Tibial nerve (tissue), 4 donors: ENCODE results near the gene FGF18. TPM values are rescaled to one million over a fixed set of nuclear protein-coding genes. Genes with fewer than 3 reads are reported as not detected.

Experiments used
- DNase-seq, 2 donors: peaks; one replicate each; pipeline ENCODE4 v3.0.0-alpha.2; 2019; ENCODE audit warnings: low spot score in 2 of 2
- H3K27ac ChIP-seq, 4 donors: fragments of 200-600 bp; sonication (generic) in 3 of 4; one replicate each; pipeline ENCODE4 v1.5.1; 2017 to 2019; ENCODE audit warnings: mild to moderate bottlenecking in 1 of 4
- H3K27me3 ChIP-seq, 2 donors: fragments of 200-600 bp; sonication (generic) in 1 of 2; one replicate each; pipeline versions ENCODE4 v1.5.1 to v1.6.0; 2017 to 2019
- H3K36me3 ChIP-seq, 3 donors: fragments of 200-600 bp; sonication (generic); one replicate each; pipeline ENCODE4 v1.5.1; 2018 to 2019
- H3K4me1 ChIP-seq, 4 donors: fragments of 200-600 bp; sonication (generic) in 3 of 4; one replicate each; pipeline ENCODE4 v1.5.1; 2017 to 2019
- H3K4me3 ChIP-seq, 4 donors: fragments of 200-600 bp; sonication (generic) in 3 of 4; one replicate each; pipeline ENCODE4 v1.5.1; 2017 to 2019; ENCODE audit warnings: mild to moderate bottlenecking in 1 of 4, moderate library complexity in 1 of 4
- H3K9me3 ChIP-seq, 4 donors: fragments of 200-600 bp; sonication (generic) in 3 of 4; one replicate each; pipeline ENCODE4 v1.5.1; 2017 to 2019
- EP300 ChIP-seq, 2 donors: sonication (generic); formaldehyde crosslinking; IDR thresholded peaks; one replicate each; pipeline ENCODE4 v1.6.1; 2017; ENCODE audit warnings: antibody characterized with exemption in 2 of 2, mild to moderate bottlenecking in 1 of 2
- POLR2A ChIP-seq, 2 donors: fragments of 450-650 bp; IDR thresholded peaks; one replicate each; pipeline ENCODE4 v1.6.1; 2017; ENCODE audit warnings: antibody characterized with exemption in 2 of 2, mild to moderate bottlenecking in 2 of 2, moderate library complexity in 2 of 2
- WGBS, 2 donors: methylation state at CpG; one replicate each; pipeline ENCODE4 v1.1.5; 2018; 5-methylcytosine and 5-hydroxymethylcytosine counted together
- total RNA-seq, 4 donors: library from RNA; depleted of rRNA; stranded (reverse); fragments of >200 nt; gene quantifications; one replicate each; pipeline ENCODE4 v1.1.0, GENCODE V29; 2016
- TF ChIP-seq, protein P1 (sequence below), 5 experiments: fragments of 200-600 bp in 3 of 5; fragments of 450-650 bp in 2 of 5; sonication (generic) in 3 of 5; IDR thresholded peaks; one replicate each; pipeline ENCODE4 v1.5.1; 2016 to 2019; ENCODE audit warnings: antibody characterized with exemption in 5 of 5, mild to moderate bottlenecking in 3 of 5, moderate library complexity in 2 of 5

The FGF18 gene
- total RNA-seq, 4 donors from 2014 or later = 2.4 to 6.9 (median 6.4) TPM

DNA sequence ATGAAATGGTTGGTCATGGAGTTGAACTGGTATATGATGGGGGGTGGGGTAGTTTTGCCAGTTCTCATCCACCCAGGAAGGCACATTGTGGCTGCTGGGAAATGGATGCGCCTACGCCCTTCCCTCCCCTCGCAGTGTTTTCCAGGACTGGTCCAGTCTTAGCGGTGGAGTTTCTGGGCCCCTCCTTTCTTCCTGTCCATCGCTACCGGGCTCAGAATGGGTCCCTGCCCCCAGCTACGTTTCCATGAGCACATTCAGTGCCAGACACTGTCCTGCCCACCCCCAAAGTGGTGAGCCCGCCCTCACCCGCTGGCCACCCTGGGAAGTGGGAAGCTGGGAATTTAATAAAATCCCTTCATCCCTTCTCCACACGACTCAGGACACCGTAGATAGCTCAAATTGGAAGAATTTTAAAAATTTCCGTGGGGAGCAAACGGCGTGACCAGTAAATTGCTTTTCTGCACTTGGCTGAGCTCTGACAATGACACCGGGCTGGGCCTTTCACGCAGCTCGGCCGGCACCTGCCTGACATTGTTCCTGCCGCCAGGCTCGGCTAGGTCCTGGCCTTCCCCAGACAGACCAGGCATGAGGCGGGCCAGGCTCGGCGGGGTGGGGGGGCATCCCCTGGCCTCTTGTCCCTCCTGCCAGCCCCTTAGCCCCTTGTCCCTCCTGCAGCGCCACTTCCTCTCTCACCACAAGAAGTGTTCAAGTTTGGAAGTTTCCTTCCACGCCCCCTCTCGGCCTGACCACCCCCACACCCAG, 3.6 kb downstream of the FGF18 start:
- no peak for DNase-seq
- no peak overlapping the region for H3K27ac ChIP-seq
- 84 to 87% methylated on average over 26 of the region's 26 CpGs for WGBS, 2 donors
- peaks cover 0 to 5% of the 10 kb centered on the region in 2 donors for H3K27me3 ChIP-seq
- H3K36me3 ChIP-seq = no peaks in the 10 kb centered on the region
- TF ChIP-seq EP300 (IDR thresholded peaks at IDR 0.05) = no peak
- no peak for TF ChIP-seq POLR2A (IDR thresholded peaks at IDR 0.05)
- TF ChIP-seq, protein P1, sequence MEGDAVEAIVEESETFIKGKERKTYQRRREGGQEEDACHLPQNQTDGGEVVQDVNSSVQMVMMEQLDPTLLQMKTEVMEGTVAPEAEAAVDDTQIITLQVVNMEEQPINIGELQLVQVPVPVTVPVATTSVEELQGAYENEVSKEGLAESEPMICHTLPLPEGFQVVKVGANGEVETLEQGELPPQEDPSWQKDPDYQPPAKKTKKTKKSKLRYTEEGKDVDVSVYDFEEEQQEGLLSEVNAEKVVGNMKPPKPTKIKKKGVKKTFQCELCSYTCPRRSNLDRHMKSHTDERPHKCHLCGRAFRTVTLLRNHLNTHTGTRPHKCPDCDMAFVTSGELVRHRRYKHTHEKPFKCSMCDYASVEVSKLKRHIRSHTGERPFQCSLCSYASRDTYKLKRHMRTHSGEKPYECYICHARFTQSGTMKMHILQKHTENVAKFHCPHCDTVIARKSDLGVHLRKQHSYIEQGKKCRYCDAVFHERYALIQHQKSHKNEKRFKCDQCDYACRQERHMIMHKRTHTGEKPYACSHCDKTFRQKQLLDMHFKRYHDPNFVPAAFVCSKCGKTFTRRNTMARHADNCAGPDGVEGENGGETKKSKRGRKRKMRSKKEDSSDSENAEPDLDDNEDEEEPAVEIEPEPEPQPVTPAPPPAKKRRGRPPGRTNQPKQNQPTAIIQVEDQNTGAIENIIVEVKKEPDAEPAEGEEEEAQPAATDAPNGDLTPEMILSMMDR (IDR thresholded peaks at IDR 0.05) = no peak
- H3K4me1 ChIP-seq = peaks cover 0 to 30% (median 16%) of the 10 kb centered on the region in 4 donors
- no peaks in the 10 kb centered on the region for H3K9me3 ChIP-seq
- no peak overlapping the region for H3K4me3 ChIP-seq

DNA sequence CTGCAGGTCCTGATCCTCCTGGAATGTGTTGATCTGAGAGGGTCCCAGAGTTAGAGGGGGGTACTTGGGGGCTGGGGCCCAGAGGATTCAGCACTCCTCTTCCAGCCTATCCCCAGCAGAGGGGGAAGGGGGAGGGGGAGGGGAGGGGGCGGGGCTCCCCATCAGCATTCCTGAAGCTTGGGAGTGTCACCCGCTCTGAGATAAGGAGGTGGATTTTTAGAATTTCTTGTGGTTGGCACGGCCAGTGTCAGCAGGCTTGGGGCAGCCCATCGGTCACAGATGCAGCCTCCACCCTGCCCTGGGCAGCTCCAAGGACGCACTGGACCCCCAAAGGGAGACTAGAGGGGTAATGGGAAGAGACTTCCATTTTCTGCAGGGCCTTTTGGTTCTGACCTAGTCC, 5.3 kb downstream of the FGF18 start:
- TF ChIP-seq, protein P1 (IDR thresholded peaks at IDR 0.05) = no peak
- TF ChIP-seq POLR2A (IDR thresholded peaks at IDR 0.05) (no peak), EP300 (IDR thresholded peaks at IDR 0.05) (no peak)
- Histone ChIP-seq H3K4me1 (peaks cover 0 to 16% (median 11%) of the 10 kb centered on the region in 4 donors), H3K4me3 (no peak overlapping the region), H3K9me3 (no peaks in the 10 kb centered on the region), H3K36me3 (no peaks in the 10 kb centered on the region), H3K27ac (no peak overlapping the region), H3K27me3 (peaks cover 0 to 5% of the 10 kb centered on the region in 2 donors)
- 62 to 82% methylated on average over 3 to 5 of the region's 5 CpGs for WGBS, 2 donors
- no peak for DNase-seq

DNA sequence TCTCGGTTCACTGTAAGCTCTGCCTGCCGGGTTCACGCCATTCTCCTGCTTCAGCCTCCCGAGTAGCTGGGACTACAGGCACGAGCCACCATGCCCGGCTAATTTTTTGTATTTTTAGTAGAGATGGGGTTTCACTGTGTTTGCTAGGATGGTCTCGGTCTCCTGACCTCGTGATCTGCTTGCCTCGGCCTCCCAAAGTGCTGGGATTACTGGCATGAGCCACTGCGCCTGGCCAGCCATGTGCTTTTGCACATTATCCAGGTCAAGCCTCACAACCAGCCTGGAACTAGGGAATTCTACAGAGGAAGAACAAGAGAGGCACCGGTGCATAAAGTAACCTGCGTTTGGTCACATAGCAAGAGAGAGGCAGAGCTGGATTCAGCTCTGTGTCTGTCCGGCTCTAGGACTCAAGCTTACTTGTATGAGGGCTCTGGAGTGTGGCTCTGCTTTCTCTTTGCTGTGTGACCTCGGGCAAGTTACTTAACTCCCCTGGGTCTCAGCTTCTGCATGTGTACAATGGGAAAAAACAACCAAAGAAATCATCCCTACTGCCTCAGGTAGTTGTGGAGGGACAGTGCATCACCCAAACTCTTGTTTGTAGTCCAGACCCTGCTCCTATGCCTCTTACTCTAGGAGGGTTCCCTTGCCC, 6.3 kb downstream of the FGF18 start:
- H3K9me3 ChIP-seq = no peaks in the 10 kb centered on the region
- no peak for TF ChIP-seq EP300 (IDR thresholded peaks at IDR 0.05)
- H3K27ac ChIP-seq = no peak overlapping the region
- no peak overlapping the region for H3K4me3 ChIP-seq
- no peaks in the 10 kb centered on the region for H3K36me3 ChIP-seq
- WGBS, 2 donors = 83 to 89% methylated on average over 14 of the region's 14 CpGs
- peaks cover 0 to 8% (median 3%) of the 10 kb centered on the region in 4 donors for H3K4me1 ChIP-seq
- no peak for DNase-seq
- H3K27me3 ChIP-seq = no peaks in the 10 kb centered on the region

DNA sequence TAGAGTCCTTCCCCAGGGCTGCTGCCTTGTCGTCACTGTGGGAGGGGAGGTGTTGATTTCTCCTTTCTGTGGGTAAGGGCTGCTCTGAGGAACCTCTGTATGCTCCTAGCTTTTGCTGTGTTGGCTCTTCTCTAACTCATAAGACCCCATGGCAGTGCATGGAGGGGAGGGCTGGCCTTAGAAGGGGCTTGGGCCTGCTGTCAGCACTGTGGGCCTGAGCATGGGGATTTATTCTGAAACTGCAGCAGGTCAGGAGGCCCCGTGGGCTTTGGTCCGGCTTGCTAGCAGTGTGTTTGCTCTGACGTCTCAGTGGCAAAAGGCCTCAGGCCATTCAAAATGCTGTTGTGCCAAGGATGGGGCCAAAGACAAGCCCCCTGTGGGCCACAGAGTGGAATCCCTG, 6.8 kb downstream of the FGF18 start:
- no peak for DNase-seq
- Histone ChIP-seq H3K27ac (no peak overlapping the region), H3K27me3 (no peaks in the 10 kb centered on the region), H3K4me3 (no peak overlapping the region), H3K36me3 (no peaks in the 10 kb centered on the region), H3K4me1 (peaks cover 0 to 3% (median 1%) of the 10 kb centered on the region in 4 donors), H3K9me3 (no peaks in the 10 kb centered on the region)
- WGBS, 2 donors = 67 to 73% methylated on average over 4 of the region's 4 CpGs
- TF ChIP-seq EP300 (IDR thresholded peaks at IDR 0.05) (no peak), POLR2A (IDR thresholded peaks at IDR 0.05) (no peak)
- TF ChIP-seq, protein P1 (IDR thresholded peaks at IDR 0.05) = no peak

DNA sequence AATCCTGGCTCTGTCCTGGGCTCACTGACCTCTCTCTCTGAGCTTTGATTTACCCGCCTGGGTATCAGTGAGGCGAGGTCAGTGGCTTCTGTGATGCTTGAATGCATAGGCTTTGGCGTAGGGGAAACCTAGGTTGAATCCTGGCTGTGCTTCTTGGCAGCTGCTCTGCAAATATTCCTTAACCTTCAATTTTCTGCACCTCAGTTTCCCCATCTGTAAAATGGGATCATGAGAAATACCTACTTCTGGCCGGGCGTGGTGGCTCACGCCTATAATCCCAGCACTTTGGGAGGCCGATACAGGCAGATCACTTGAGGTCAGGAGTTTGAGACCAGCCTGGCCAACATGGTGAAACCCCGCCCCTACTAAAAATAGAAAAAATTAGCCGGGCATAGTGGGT, 7.2 kb downstream of the FGF18 start:
- Histone ChIP-seq H3K4me1 (no peaks in the 10 kb centered on the region), H3K4me3 (no peak overlapping the region), H3K27ac (no peak overlapping the region), H3K36me3 (no peaks in the 10 kb centered on the region), H3K9me3 (no peaks in the 10 kb centered on the region), H3K27me3 (no peaks in the 10 kb centered on the region)
- 88 to 91% methylated on average over 9 of the region's 9 CpGs for WGBS, 2 donors
- no peak for DNase-seq
- TF ChIP-seq EP300 (IDR thresholded peaks at IDR 0.05) = no peak
- TF ChIP-seq, protein P1 (IDR thresholded peaks at IDR 0.05) = no peak
- TF ChIP-seq POLR2A (IDR thresholded peaks at IDR 0.05) = no peak
